Eye (tissue), 1 donor: ENCODE measurements around the gene LAD1.

ENCODE experiments used
- DNase-seq: peaks from one replicate; pipeline ENCODE4 v3.0.0-alpha.2; 2015

Gene LAD1

GRCh38 chr1:201386208-201386607, 12.9 kb downstream of the LAD1 start:
- DNase-seq, result no peak

GRCh38 chr1:201385299-201385891, 13.7 kb downstream of the LAD1 start:
- peak; percentile 59 for DNase-seq

GRCh38 chr1:201384406-201384782, 14.7 kb downstream of the LAD1 start:
- no peak for DNase-seq

- DNase-seq, result peak; percentile 75
Observed at GRCh38 chr1:201383647-201384405, 15.3 kb downstream of the LAD1 start.

GRCh38 chr1:201381130-201381529, 18.0 kb downstream of the LAD1 start:
- DNase-seq, result no peak

GRCh38 chr1:201379733-201380242, 19.3 kb downstream of the LAD1 start:
- DNase-seq, result no peak

GRCh38 chr1:201378804-201379203, 20.3 kb downstream of the LAD1 start:
- no peak for DNase-seq

- no peak for DNase-seq
Observed at GRCh38 chr1:201377611-201378092, 21.5 kb downstream of the LAD1 start, which contains the start of gene TNNT2. TSS of gene TNNT2 (minus strand) at chr1:201377680. CDS start at chr1:201373254, 4,426 bp downstream.

- peak; percentile 75 for DNase-seq
Observed at GRCh38 chr1:201376464-201377374, 22.4 kb downstream of the LAD1 start.

- no peak for DNase-seq
Observed at GRCh38 chr1:201376107-201376463, 23.0 kb downstream of the LAD1 start.

- DNase-seq, result no peak
Observed at GRCh38 chr1:201375169-201375568, 24.0 kb downstream of the LAD1 start.

- peak; percentile 33 for DNase-seq
Observed at GRCh38 chr1:201374364-201374763, 24.8 kb downstream of the LAD1 start.

GRCh38 chr1:201371792-201372191, 27.3 kb downstream of the LAD1 start:
- DNase-seq, result no peak

- DNase-seq, result no peak
Observed at GRCh38 chr1:201371276-201371675, 27.8 kb downstream of the LAD1 start.

GRCh38 chr1:201370500-201370899, 28.6 kb downstream of the LAD1 start:
- DNase-seq, result no peak

- no peak for DNase-seq
Observed at GRCh38 chr1:201369209-201369608, 29.9 kb downstream of the LAD1 start.

- no peak for DNase-seq
Observed at GRCh38 chr1:201366696-201367095, 32.4 kb downstream of the LAD1 start.

- no peak for DNase-seq
Observed at GRCh38 chr1:201365251-201365650, 33.9 kb downstream of the LAD1 start.

GRCh38 chr1:201364808-201365105, 34.4 kb downstream of the LAD1 start:
- DNase-seq, result no peak

- no peak for DNase-seq
Observed at GRCh38 chr1:201363467-201363866, 35.7 kb downstream of the LAD1 start.

- no peak for DNase-seq
Observed at GRCh38 chr1:201362906-201363305, 36.2 kb downstream of the LAD1 start.

- peak; percentile 71 for DNase-seq
Observed at GRCh38 chr1:201361652-201362504, 37.2 kb downstream of the LAD1 start.
